HG02938 (cell line): ENCODE results near the gene DIPK1B.

Experiments used
- ATAC-seq: cut with Tn5 transposase; IDR thresholded peaks from one replicate; pipeline ENCODE4 v1.9.1; 2021; ENCODE audit warnings: mild to moderate bottlenecking, moderate library complexity; ENCODE audit not compliant: unreplicated experiment

Gene DIPK1B

GRCh38 chr9:136686534-136686793 lies 25.9 kb upstream of the DIPK1B start:
- ATAC-seq = no peak

- no peak for ATAC-seq
These were observed 25.3 kb upstream of the DIPK1B start, which contains the start of gene AGPAT2 for GRCh38 chr9:136686794-136687711. Gene AGPAT2, minus strand, starts transcription at chr9:136687457. Its CDS starts 100 bp downstream, at chr9:136687357.

DNA sequence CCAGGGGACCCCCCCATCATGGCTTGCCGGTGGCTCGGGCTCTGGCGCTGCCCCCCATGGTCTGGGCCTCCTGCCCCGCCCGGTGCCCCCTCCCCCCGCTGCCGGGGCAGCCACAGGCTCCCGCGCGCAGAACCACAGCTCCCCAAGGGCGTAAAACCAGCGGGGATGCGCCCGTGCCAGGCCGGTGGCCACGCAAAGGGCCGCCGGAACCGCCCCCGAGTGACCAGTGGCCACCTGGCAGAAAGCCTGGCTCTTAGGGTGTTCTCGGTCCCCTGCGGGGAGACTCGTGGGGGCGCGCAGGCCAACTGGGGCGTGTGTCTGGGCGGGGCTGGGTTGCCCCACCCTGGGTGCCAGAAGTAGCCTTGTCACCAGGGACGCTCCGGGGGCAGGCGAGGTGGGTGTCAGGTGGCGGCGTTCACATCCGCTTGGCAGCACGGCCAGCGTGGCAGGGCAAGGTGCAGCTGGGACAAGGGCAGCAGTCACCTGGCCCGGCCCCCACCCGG lies 24.6 kb upstream of the DIPK1B start:
- ATAC-seq = no peak

GRCh38 chr9:136688274-136689107 lies 23.9 kb upstream of the DIPK1B start:
- no peak for ATAC-seq

DNA sequence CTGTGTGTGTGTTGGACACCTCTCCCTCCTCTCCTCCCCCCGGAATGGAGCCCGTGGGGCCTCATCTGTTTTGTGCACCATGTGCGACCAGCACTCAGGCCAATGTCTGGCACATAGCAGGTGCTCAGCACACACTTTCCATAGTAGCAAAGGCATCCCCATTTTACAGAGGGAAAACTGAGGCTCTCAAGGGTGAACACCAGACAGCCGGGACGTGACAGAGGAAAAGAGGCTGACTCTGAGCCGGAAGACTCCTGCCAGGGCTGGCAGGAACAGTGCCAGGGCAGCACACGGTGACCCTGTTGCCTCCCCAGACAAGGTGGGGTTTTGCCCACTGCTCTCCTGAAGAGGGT lies 23.3 kb upstream of the DIPK1B start:
- ATAC-seq = no peak

DNA sequence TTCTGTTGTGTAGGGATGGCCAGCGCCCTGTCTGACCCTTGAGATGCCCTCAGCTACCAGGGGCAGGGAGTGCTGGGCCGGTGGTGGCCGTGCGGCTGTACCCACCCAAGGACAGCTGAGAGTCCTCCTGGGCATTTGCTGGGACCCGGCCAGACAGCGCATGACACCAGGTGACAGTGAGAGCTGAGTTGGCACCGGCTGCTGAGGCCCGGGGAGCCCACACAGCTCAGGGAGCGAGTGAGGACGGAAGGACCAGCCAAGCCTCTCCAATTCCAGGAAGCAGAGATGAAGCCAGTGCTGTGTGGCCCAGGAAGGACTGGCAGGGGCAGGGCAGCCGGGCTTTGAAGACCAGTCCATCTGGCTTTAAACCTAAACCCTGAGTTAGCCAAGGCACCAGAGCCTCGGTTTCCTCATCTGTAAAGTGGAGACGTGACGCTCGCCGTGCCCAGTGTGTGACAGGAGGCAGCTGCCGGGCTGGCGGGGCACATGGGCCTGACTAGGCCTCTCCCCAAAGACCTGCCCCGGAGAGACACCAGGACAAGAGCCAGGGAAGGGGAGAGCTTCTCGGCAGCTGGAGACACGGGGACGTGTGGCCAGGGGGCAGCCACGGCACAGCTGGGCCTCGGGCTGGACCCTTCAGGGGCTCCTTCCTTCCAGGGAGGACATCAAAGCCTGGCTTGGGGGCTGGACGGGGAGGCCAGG lies 22.1 kb upstream of the DIPK1B start:
- ATAC-seq = no peak

DNA sequence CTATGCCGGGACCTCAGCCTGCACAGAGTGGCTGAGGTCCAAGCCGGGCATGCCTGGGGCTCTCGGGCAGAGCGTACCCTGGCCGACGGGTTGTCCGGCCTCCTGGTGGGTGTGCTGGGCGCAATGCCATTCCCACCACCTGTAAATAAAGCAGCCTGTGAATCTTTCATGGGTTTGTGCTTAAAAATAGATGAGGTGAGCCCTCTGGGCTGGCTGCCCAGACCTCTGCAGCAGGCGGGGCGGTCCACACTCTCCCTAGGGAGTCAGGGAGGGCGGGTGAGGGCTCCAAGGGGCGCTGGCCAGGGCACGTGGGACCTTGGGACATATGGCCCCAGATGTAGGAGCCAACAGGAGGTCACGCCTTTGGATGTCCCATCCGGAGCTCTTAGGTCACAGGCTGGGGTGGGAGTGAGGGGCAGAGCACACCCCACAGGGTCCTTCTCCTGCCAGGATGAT lies 21.5 kb upstream of the DIPK1B start:
- no peak for ATAC-seq

GRCh38 chr9:136691316-136692184 lies 20.8 kb upstream of the DIPK1B start:
- no peak for ATAC-seq

DNA sequence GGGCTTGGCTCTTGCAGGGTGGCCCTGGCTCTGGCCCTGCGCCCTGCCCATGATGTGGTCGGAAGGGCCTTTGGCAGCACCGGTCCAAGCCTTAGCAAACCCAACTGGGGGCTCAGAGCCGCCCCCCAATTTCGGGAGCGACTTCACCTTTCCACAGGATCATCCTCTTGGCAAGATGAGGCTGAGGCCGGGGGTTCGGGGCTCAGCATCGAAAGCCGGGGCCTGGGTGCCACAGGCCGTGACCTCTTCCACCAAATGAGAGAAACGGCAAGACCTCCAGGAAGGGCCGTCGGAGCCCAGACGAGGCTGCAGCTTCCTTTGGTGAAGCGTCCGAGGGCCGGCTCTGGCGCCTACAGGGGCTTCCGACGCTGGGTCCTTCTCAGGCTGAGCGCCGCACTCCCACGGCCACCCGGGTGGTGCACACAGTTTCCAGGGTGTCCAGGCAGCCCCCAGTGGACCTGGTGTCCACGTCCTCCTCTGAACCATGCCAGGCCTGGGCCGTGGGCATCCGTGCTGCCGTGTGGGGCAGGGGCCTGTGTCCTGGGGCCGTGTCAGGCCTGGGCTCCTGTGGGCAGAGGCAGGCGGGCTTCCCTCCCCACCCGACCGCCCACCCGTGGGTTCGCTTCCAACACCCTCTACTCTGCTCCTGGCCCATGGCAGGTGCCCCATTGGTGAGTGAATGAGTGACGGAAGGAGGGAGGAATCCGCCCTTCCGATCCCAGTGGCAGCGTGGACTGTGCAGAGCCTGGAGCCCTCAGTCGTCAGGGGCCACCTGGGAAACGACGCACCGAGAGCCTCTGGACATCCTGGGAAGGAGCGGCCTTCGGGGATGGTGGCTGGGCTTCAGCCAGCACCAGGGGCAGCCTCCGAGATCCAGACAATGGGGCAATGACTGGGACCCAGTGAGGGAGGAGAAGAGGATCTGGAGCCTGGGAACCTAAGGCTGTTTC lies 19.9 kb upstream of the DIPK1B start:
- ATAC-seq = no peak

GRCh38 chr9:136693135-136693489 lies 19.3 kb upstream of the DIPK1B start:
- no peak for ATAC-seq

GRCh38 chr9:136693490-136694162 lies 18.7 kb upstream of the DIPK1B start:
- ATAC-seq = no peak

DNA sequence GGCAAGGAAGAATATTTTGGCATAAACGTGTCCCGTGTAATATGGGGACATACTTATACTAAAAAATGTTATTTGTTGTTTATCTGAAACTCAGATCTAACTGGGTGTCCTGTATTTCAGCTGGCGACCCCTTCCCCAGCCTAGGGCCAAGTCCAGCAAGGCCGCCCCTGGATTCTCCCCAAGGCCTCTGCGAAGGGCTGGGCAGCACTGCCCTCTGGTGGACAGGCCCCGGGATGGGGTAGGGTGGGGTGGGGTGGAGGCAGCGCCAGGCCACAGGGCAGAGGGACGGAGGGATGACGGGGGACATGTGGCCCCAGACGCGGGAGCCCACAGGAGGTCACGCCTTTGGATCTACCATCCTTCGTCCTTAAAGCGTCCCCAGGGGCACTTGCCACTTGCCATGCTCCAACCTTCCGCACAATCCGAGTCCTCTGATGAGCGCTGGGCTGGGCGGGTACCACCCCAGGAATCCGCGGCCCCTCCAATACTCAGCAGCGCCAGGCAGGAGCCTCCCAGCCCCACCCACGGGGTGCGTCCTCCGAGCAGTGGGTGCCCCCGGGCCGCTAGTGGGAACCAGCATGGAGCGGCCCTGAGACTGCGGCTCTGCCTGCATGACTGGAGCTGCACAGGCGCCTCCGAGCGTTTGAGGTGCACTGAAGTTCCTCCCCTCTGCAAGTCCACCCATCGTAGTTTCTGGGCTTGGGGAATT lies 18.1 kb upstream of the DIPK1B start:
- ATAC-seq = no peak

GRCh38 chr9:136694872-136695247 lies 17.5 kb upstream of the DIPK1B start:
- ATAC-seq = no peak

DNA sequence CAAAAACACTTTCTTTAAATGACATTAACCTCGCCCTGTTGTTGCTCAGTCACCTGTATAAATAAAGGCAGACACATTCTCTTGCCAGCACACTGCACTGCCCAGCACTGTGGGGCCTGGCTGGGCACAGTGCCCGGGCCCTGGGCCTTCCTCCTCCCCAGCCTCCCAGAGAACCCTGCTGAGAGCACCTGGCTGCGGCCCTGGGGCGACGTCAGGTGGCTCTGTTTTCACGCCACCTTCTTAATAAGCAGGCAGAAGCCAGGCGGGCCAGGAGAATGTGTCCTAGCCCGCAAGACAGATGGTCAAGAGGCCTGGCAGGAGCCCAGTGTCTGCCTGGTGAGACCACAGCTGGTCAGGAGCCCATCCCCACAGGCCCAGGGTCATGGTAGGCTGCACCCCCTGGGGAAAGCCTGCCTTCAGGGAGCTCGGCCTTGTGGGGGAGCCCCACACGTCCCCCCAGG lies 16.9 kb upstream of the DIPK1B start:
- no peak for ATAC-seq

GRCh38 chr9:136695955-136696354 lies 16.4 kb upstream of the DIPK1B start:
- ATAC-seq = no peak

- no peak for ATAC-seq
These were observed 15.9 kb upstream of the DIPK1B start for GRCh38 chr9:136696502-136696901.

GRCh38 chr9:136697146-136697820 lies 15.1 kb upstream of the DIPK1B start:
- ATAC-seq = no peak
